Smooth muscle cell (in vitro differentiated cells): ENCODE data around the gene ZNF350. TPM values are rescaled to one million over a fixed set of nuclear protein-coding genes. Genes with fewer than 3 reads are reported as not detected.
"Not testable (repeated sequence)": the region's sequence is repeated elsewhere in the genome, so short reads cannot be mapped to it uniquely, and the experiment has no call there.

Experiments used
- DNase-seq: peaks from one replicate; lab custom pipeline; 2025; ENCODE audit not compliant: unreplicated experiment; lab: John Stamatoyannopoulos, UW
- H2AFZ ChIP-seq: fragments of 200-600 bp; sonication (generic); 2 replicates; pipeline ENCODE4 v1.6.0; 2016; ENCODE audit warnings: antibody characterized with exemption, low read depth, mild to moderate bottlenecking
- H3F3A ChIP-seq: fragments of 200-600 bp; sonication (generic); 2 replicates; pipeline ENCODE4 v1.6.0; 2017; ENCODE audit warnings: antibody characterized with exemption, low read depth
- H3K27ac ChIP-seq: fragments of 200-600 bp; sonication (generic); 2 replicates; pipeline ENCODE4 v1.5.1; 2016; ENCODE audit warnings: low read depth, mild to moderate bottlenecking
- H3K27me3 ChIP-seq: fragments of 200-600 bp; sonication (generic); 2 replicates; pipeline ENCODE4 v1.6.1; 2016; ENCODE audit warnings: low read depth, mild to moderate bottlenecking
- H3K36me3 ChIP-seq: fragments of 200-600 bp; sonication (generic); 2 replicates; pipeline ENCODE4 v1.5.1; 2016; ENCODE audit warnings: low read depth
- H3K4me1 ChIP-seq: fragments of 200-600 bp; sonication (generic); 2 replicates; pipeline ENCODE4 v1.5.1; 2016; ENCODE audit warnings: low read depth
- H3K4me2 ChIP-seq: fragments of 200-600 bp; sonication (generic); 2 replicates; pipeline ENCODE4 v1.6.0; 2016; ENCODE audit warnings: mild to moderate bottlenecking
- H3K4me3 ChIP-seq: fragments of 200-600 bp; sonication (generic); 2 replicates; pipeline ENCODE4 v1.5.1; 2016; ENCODE audit warnings: mild to moderate bottlenecking
- H3K79me2 ChIP-seq: fragments of 200-600 bp; sonication (generic); 2 replicates; pipeline ENCODE4 v1.6.0; 2016; ENCODE audit warnings: low read depth, mild to moderate bottlenecking
- H3K9ac ChIP-seq: fragments of 200-600 bp; sonication (generic); 2 replicates; pipeline ENCODE4 v1.6.0; 2016; ENCODE audit warnings: low read depth
- H3K9me3 ChIP-seq: fragments of 200-600 bp; sonication (generic); replicated peaks from 2 replicates; pipeline ENCODE4 v1.5.1; 2016; ENCODE audit warnings: low read depth
- H4K20me1 ChIP-seq: fragments of 200-600 bp; sonication (generic); 2 replicates; pipeline ENCODE4 v1.6.0; 2016; ENCODE audit warnings: low read depth
- CTCF ChIP-seq: fragments of 200-600 bp; sonication (generic); IDR thresholded peaks from 2 replicates; pipeline ENCODE4 v1.5.1; 2017; ENCODE audit warnings: borderline replicate concordance, mild to moderate bottlenecking, antibody characterized with exemption; ENCODE audit not compliant: insufficient read depth, poor library complexity, severe bottlenecking
- WGBS: methylation state at CpG from one replicate; pipeline ENCODE4 v1.1.7; 2016; ENCODE audit warnings: low lambda C conversion rate; 5-methylcytosine and 5-hydroxymethylcytosine counted together
- polyA plus RNA-seq: library from polyadenylated mRNA; unstranded; fragments of >200 nt; fragmentation: Nextera tagmentation; extraction: Ambion mirVana; gene quantifications from 2 replicates; pipeline ENCODE4 v1.2.1, GENCODE V29; 2016
- total RNA-seq: library from RNA; depleted of rRNA; stranded (reverse); fragments of >200 nt; gene quantifications from 2 replicates; pipeline ENCODE4 v1.2.3, GENCODE V29; 2014

Gene ZNF350
- total and polyA plus RNA-seq, 2 experiments from 2014 or later, result 3.0 to 5.2 TPM

- peak overlapping the region; percentile 100 for H2AFZ ChIP-seq
- DNase-seq, result no peak
- H3K36me3 ChIP-seq, result peaks cover 18% of the 10 kb centered on the region
- H3K79me2 ChIP-seq, result peaks cover 35% of the 10 kb centered on the region
- peaks cover 8% of the 10 kb centered on the region for H3K9me3 ChIP-seq
- no peak overlapping the region for H3K27ac ChIP-seq
- 2% methylated on average over 9 of the region's 9 CpGs for WGBS
- H3F3A ChIP-seq, result no peaks in the 10 kb centered on the region
- H3K27me3 ChIP-seq, result no peaks in the 10 kb centered on the region
- H3K4me1 ChIP-seq, result no peaks in the 10 kb centered on the region
- TF ChIP-seq CTCF, result no peak
- H3K9ac ChIP-seq, result peak overlapping the region; percentile 72
- H4K20me1 ChIP-seq, result no peaks in the 10 kb centered on the region
- peak overlapping the region; percentile 93 for H3K4me3 ChIP-seq
- H3K4me2 ChIP-seq, result peak overlapping the region; percentile 91
Measured at GRCh38 chr19:52007451-52007805, 20.8 kb upstream of the ZNF350 start.

GRCh38 chr19:51994048-51994644, 7.5 kb upstream of the ZNF350 start:
- Histone ChIP-seq H3F3A (no peaks in the 10 kb centered on the region), H3K4me1 (no peaks in the 10 kb centered on the region), H3K27me3 (no peaks in the 10 kb centered on the region), H3K36me3 (peaks cover 69% of the 10 kb centered on the region), H3K4me2 (no peak overlapping the region), H3K4me3 (peak overlapping the region; percentile 15), H3K79me2 (no peaks in the 10 kb centered on the region), H3K27ac (no peak overlapping the region), H2AFZ (no peak overlapping the region), H3K9me3 (peaks cover 82% of the 10 kb centered on the region), H4K20me1 (no peaks in the 10 kb centered on the region), H3K9ac (no peak overlapping the region)
- no peak for DNase-seq
- WGBS, result 97% methylated on average over 2 of the region's 2 CpGs
- TF ChIP-seq CTCF, result no peak

- Histone ChIP-seq H4K20me1 (no peaks in the 10 kb centered on the region), H3F3A (no peaks in the 10 kb centered on the region), H3K9ac (no peak overlapping the region), H3K4me3 (peak overlapping the region; percentile 15), H3K27ac (no peak overlapping the region), H3K4me2 (no peak overlapping the region), H3K79me2 (no peaks in the 10 kb centered on the region), H3K4me1 (no peaks in the 10 kb centered on the region), H2AFZ (no peak overlapping the region), H3K27me3 (no peaks in the 10 kb centered on the region), H3K36me3 (peaks cover 62% of the 10 kb centered on the region), H3K9me3 (peaks cover 80% of the 10 kb centered on the region)
- TF ChIP-seq CTCF, result no peak
- WGBS, result 98% methylated on average over 10 of the region's 10 CpGs
- DNase-seq, result no peak
Measured at GRCh38 chr19:51993422-51993821, 6.8 kb upstream of the ZNF350 start.

GRCh38 chr19:51983361-51983760, 3.3 kb downstream of the ZNF350 start:
- Histone ChIP-seq H3K9me3 (peaks cover 6% of the 10 kb centered on the region), H3K9ac (no peak overlapping the region), H3K27ac (no peak overlapping the region), H3K79me2 (peaks cover 16% of the 10 kb centered on the region), H3K36me3 (no peaks in the 10 kb centered on the region), H4K20me1 (no peaks in the 10 kb centered on the region), H3K4me3 (no peak overlapping the region), H3K4me2 (no peak overlapping the region), H3F3A (no peaks in the 10 kb centered on the region), H3K4me1 (no peaks in the 10 kb centered on the region), H2AFZ (no peak overlapping the region), H3K27me3 (no peaks in the 10 kb centered on the region)
- TF ChIP-seq CTCF, result no peak
- DNase-seq, result no peak
- 89% methylated on average over 4 of the region's 4 CpGs for WGBS

GRCh38 chr19:51980926-51981325, 5.7 kb downstream of the ZNF350 start:
- peaks cover 16% of the 10 kb centered on the region for H3K79me2 ChIP-seq
- DNase-seq, H3F3A ChIP-seq, H3K9me3 ChIP-seq, H3K4me2 ChIP-seq, H3K27me3 ChIP-seq, H4K20me1 ChIP-seq, H3K36me3 ChIP-seq, H3K4me1 ChIP-seq, H3K4me3 ChIP-seq, H2AFZ ChIP-seq, H3K27ac ChIP-seq, H3K9ac ChIP-seq: not testable (repeated sequence)
- WGBS, result 91% methylated on average over 6 of the region's 6 CpGs
